ENCODE results near the gene SP100.

The SP100 gene

GRCh38 chr2:230583581-230583980 is 167.6 kb downstream of the SP100 start:
- no peaks in the 10 kb centered on the region for H4K20me1 ChIP-seq (ENCODE audit: insufficient read depth, low read length, poor library complexity, severe bottlenecking)
- TF ChIP-seq, protein P1, sequence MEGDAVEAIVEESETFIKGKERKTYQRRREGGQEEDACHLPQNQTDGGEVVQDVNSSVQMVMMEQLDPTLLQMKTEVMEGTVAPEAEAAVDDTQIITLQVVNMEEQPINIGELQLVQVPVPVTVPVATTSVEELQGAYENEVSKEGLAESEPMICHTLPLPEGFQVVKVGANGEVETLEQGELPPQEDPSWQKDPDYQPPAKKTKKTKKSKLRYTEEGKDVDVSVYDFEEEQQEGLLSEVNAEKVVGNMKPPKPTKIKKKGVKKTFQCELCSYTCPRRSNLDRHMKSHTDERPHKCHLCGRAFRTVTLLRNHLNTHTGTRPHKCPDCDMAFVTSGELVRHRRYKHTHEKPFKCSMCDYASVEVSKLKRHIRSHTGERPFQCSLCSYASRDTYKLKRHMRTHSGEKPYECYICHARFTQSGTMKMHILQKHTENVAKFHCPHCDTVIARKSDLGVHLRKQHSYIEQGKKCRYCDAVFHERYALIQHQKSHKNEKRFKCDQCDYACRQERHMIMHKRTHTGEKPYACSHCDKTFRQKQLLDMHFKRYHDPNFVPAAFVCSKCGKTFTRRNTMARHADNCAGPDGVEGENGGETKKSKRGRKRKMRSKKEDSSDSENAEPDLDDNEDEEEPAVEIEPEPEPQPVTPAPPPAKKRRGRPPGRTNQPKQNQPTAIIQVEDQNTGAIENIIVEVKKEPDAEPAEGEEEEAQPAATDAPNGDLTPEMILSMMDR (conservative IDR thresholded peaks at IDR 0.05; ENCODE audit: low read length): no peak
- no peak for TF ChIP-seq EZH2phosphoT487 (IDR thresholded peaks at IDR 0.05; ENCODE audit: borderline replicate concordance)
- H3K4me2 ChIP-seq (ENCODE audit: low read depth, low read length, poor library complexity, severe bottlenecking): no peak overlapping the region
- H2AFZ ChIP-seq (ENCODE audit: low read length): no peak overlapping the region
- H3F3A ChIP-seq (ENCODE audit: low read depth): no peaks in the 10 kb centered on the region
- H3K27me3 ChIP-seq (ENCODE audit: insufficient read depth, low read length, poor library complexity, severe bottlenecking): no peaks in the 10 kb centered on the region
- H3K9me2 ChIP-seq (replicated peaks; ENCODE audit: low read depth, low read length): no peaks in the 10 kb centered on the region
- no peaks in the 10 kb centered on the region for H3K9me3 ChIP-seq (ENCODE audit: insufficient read depth, low read depth, low read length)
- H3K9ac ChIP-seq (ENCODE audit: low read depth, low read length, poor library complexity, severe bottlenecking): no peak overlapping the region
- H3K4me1 ChIP-seq (ENCODE audit: insufficient read depth, low read length, poor library complexity, severe bottlenecking): peaks cover 5% of the 10 kb centered on the region
- H3K79me2 ChIP-seq (ENCODE audit: insufficient read depth, low read length): no peaks in the 10 kb centered on the region
- no peaks in the 10 kb centered on the region for H3K36me3 ChIP-seq (ENCODE audit: insufficient read depth, low read length)
- H3K4me3 ChIP-seq (ENCODE audit: low read length, poor library complexity, severe bottlenecking): no peak overlapping the region

GRCh38 chr2:230586328-230586982 is 170.5 kb downstream of the SP100 start:
- no peaks in the 10 kb centered on the region for H3K4me1 ChIP-seq (ENCODE audit: insufficient read depth, low read length, poor library complexity, severe bottlenecking)
- H3K36me3 ChIP-seq (ENCODE audit: insufficient read depth, low read length): no peaks in the 10 kb centered on the region
- no peaks in the 10 kb centered on the region for H3K27me3 ChIP-seq (ENCODE audit: insufficient read depth, low read length, poor library complexity, severe bottlenecking)
- H3K4me3 ChIP-seq (ENCODE audit: low read length, poor library complexity, severe bottlenecking): no peak overlapping the region
- H3F3A ChIP-seq (ENCODE audit: low read depth): no peaks in the 10 kb centered on the region
- no peaks in the 10 kb centered on the region for H3K79me2 ChIP-seq (ENCODE audit: insufficient read depth, low read length)
- TF ChIP-seq EZH2phosphoT487 (IDR thresholded peaks at IDR 0.05; ENCODE audit: borderline replicate concordance): no peak
- TF ChIP-seq, protein P1 (conservative IDR thresholded peaks at IDR 0.05; ENCODE audit: low read length): no peak
- H2AFZ ChIP-seq (ENCODE audit: low read length): no peak overlapping the region; the same call in 1 of the 2 replicates
- no peak overlapping the region for H3K4me2 ChIP-seq (ENCODE audit: low read depth, low read length, poor library complexity, severe bottlenecking)
- H4K20me1 ChIP-seq (ENCODE audit: insufficient read depth, low read length, poor library complexity, severe bottlenecking): no peaks in the 10 kb centered on the region
- no peaks in the 10 kb centered on the region for H3K9me3 ChIP-seq (ENCODE audit: insufficient read depth, low read depth, low read length)
- H3K9me2 ChIP-seq (replicated peaks; ENCODE audit: low read depth, low read length): no peaks in the 10 kb centered on the region
- H3K9ac ChIP-seq (ENCODE audit: low read depth, low read length, poor library complexity, severe bottlenecking): no peak overlapping the region

- TF ChIP-seq, protein P1 (conservative IDR thresholded peaks at IDR 0.05; ENCODE audit: low read length): no peak
- no peak for TF ChIP-seq EZH2phosphoT487 (IDR thresholded peaks at IDR 0.05; ENCODE audit: borderline replicate concordance)
- H2AFZ ChIP-seq (ENCODE audit: low read length): no peak overlapping the region
- no peaks in the 10 kb centered on the region for H3K36me3 ChIP-seq (ENCODE audit: insufficient read depth, low read length)
- no peaks in the 10 kb centered on the region for H3K27me3 ChIP-seq (ENCODE audit: insufficient read depth, low read length, poor library complexity, severe bottlenecking)
- H3K9me2 ChIP-seq (replicated peaks; ENCODE audit: low read depth, low read length): no peaks in the 10 kb centered on the region
- no peak overlapping the region for H3K9ac ChIP-seq (ENCODE audit: low read depth, low read length, poor library complexity, severe bottlenecking)
- H4K20me1 ChIP-seq (ENCODE audit: insufficient read depth, low read length, poor library complexity, severe bottlenecking): no peaks in the 10 kb centered on the region
- H3K79me2 ChIP-seq (ENCODE audit: insufficient read depth, low read length): no peaks in the 10 kb centered on the region
- no peaks in the 10 kb centered on the region for H3K9me3 ChIP-seq (ENCODE audit: insufficient read depth, low read depth, low read length)
- no peak overlapping the region for H3K4me3 ChIP-seq (ENCODE audit: low read length, poor library complexity, severe bottlenecking)
- H3K4me1 ChIP-seq (ENCODE audit: insufficient read depth, low read length, poor library complexity, severe bottlenecking): peaks cover 18% of the 10 kb centered on the region
- no peak overlapping the region for H3K4me2 ChIP-seq (ENCODE audit: low read depth, low read length, poor library complexity, severe bottlenecking)
- H3F3A ChIP-seq (ENCODE audit: low read depth): no peaks in the 10 kb centered on the region
Measured at GRCh38 chr2:230589025-230589424, 173.0 kb downstream of the SP100 start.

All from Loucy (cell line).